ENCODE results near the gene FIZ1.

Gene FIZ1

DNA sequence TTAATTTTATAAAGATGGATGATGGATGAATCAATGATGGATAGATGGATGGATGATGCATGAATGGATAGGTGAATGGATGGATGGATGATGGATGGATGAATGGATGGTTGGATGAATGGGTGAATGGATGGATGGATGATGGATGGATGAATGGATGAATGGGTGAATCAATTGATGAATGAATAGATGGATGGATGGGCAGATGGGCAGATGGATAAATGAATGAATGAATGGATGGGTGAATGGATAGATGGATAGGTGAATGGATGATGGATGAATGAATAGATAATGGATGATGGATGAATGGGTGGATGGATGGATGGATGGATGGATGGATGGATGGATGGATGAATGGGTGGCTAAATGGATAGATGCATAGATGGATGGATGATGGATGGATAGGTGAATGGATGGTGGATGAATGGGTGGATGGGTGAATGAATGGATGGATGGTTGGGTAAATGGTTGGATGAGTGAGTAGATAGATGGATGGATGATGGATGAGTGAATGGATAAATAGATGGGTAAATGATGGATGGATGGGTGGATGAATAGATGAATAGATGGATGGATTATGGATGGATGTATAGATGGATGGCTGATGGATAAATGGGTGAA is 31.5 kb downstream of the FIZ1 start:
- no peak for DNase-seq

DNA sequence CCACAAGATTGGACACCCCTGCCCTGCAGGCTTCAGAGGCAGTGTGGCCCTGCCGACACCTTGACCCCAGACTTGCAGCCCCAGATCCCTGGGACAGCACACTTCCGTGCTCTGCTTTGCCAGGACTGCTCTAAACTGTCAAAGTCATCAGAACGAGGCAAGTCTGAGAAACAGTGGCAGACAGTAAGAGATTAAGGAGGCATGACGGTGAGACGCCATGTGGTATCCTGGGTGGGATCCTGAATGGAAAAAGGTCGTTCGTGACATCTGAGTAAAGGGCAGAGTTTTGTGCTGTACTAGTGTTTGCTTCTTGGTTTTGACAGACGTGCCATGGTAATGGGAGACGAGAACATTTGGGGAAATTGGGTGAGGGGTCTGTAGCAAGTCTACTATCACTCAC is 32.5 kb downstream of the FIZ1 start:
- DNase-seq: no peak

DNA sequence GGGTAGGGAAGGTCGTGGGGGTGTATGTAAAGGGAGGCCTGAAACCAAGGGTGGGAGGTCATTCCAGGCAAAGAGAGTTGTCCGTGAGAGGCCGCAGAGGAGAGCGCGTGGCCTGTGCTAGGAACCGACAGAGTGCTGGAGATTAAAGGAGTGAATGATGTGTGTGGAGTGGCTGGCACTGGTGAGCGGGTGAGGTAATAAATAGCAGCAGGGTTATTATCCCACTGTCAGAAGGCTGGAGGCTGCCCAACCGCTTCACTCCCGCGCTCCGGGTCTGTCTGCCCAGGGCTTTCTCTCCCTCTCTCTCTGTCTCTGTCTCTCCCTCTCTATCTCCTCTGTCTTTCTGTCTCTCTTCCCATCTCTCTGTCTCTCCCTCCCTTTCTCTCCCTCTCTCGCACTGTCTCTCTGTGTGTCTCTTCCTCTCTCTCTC is 36.0 kb downstream of the FIZ1 start:
- no peak for DNase-seq

DNA sequence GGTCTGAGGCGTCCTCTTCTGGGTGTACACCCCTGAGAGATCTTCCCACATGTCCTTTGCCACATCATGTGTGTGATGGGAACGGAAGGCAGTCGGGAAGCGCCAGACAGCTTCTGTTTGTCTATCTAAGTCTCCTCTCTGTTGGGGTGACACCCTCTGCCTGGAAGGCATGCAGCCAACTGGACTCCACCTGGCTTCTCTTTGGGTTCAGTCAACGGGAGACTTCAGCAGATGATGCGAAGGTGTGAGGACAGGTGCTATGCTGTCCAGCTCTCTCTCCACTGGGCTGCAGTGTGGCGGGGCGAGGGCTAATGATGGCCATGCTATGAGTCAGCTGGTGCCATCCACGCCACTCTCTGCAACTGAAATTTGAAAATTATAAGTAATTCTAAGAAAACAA is 39.6 kb downstream of the FIZ1 start:
- DNase-seq: no peak

DNA sequence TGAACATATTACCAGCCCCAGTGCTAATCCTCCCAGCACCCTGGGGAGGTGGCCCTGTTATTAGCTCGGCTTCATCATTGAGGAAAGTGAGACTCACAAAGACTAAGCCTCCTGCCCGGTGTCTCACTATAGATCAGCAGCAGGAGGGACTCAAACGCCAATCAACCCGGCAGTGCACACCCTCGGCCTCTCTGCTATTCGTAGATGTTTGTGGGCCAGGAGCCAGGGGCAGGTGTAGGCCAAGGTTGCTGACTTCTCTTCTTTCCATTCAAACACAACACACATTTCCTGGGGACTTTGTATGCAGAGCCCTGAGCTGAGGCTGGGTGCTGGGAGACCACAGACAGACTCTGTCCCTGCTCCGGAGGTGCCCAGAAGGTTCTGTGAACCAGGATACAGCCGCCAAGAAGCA is 44.6 kb downstream of the FIZ1 start:
- DNase-seq: no peak

DNA sequence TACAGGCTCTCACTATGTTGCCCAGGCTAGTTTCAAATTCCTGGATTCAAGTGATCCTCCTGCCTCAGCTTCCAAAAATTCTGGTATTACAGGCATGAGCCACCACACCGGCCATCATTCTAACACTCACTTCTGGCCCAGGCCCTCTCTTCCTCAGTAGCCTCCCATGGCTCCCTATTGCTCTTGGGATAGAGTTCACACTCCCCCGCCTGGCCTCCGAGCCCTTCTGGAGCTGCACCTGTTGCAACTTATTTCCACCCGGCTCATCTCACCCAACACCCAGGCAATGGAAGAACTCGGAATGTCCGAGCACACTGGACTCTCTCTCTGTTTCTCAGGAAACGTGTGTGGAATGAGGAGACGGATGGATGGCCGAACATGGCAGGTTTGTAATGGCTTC is 45.0 kb downstream of the FIZ1 start:
- DNase-seq: no peak

DNA sequence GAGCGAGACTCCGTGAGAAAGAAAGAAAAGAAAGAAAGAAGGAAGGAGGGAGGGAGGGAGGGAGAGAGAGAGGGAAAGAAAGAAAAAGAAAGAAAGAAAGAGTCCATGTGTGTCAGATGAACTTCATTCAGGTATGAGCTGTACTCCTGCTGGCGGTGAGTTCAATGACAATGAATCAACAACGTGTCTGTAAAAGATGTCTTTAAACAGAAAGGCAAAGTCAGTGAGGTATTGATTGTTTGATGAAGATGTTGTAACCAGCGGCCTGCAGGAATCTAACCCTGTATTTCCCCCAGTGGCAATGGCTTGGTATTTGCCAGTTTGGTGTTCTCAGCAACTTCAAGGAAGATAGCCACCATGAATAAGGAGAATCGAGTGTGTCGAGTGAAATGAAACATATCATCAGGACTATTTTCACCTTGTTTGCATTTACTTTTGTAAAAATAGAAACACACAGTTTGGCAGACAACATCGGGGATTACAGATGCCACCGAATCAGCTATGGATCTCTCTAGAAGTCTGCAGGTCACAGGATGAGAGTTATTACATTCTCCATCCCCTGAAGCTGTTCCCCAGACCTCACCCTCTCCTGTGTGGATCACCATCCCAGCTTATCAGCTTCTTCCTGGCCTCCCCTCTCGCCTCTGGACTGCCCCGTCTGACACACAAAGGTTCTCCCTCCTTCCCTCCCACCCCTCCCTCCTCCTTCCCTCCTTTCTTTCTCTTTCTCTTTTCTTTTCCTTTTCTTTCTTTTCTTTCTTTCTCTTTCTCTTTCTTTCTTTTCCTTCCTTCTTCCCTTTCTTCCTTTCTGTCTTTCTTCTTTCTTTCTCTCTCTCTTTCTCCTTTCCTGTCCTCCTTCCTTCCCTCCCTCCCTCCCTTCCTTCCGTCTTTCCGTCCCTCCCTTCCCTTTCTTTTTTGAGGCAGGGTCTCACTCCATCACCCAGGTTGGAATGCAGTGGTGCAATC is 45.8 kb downstream of the FIZ1 start:
- DNase-seq: no peak

DNA sequence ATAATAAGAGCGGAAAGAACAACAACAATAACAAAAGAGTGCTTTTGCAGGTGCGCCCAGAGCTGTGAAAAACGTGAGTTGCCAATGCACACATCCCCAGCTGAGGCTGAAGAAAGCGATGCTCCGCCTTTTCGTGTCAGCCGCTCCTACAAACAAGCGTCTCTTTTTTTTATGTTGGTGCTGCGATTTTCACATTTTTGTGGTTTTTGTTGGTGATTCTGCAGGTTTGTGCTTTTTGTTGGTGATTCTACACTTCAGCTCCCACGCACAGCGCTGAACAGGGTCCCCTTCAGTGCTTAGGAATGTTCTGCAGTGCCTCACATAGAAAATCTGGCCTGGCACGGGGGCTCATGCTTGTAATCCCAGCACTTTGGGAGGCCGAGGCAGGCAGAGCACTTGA is 46.7 kb downstream of the FIZ1 start:
- no peak for DNase-seq

DNA sequence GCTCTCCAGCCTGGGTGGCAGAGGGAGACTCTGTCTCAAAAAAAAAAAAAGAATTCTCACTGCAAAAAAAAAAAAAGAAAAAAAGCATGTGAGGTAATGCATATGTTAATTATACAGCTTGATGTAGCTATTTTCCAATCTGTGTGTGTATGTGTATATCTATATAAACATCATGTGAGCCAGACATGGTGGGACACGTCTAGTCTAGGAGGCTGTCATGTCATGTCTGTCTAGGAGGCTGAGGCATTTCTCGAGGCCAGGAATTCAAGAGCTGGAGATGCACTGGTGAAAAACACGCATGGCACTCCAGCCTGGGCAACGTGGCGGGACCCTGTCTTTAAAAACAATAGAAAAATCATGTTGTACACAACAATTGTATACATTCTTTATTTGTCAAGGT is 47.1 kb downstream of the FIZ1 start:
- no peak for DNase-seq

DNA sequence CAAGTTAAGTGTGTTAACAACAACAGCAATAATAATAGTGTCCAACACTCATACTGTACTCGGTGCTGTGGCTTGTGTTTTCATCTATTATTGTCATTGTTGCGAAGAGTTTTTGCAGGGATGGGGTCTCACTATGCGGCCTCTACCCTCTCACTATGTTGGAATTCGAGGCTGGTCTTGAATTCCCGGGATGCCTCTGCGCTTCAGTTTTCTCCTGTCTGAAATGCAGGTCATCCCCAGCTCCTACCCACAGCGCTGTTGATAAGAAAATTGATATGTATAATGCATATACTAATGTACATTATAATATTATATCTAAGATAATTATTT is 49.0 kb downstream of the FIZ1 start:
- no peak for DNase-seq

DNA sequence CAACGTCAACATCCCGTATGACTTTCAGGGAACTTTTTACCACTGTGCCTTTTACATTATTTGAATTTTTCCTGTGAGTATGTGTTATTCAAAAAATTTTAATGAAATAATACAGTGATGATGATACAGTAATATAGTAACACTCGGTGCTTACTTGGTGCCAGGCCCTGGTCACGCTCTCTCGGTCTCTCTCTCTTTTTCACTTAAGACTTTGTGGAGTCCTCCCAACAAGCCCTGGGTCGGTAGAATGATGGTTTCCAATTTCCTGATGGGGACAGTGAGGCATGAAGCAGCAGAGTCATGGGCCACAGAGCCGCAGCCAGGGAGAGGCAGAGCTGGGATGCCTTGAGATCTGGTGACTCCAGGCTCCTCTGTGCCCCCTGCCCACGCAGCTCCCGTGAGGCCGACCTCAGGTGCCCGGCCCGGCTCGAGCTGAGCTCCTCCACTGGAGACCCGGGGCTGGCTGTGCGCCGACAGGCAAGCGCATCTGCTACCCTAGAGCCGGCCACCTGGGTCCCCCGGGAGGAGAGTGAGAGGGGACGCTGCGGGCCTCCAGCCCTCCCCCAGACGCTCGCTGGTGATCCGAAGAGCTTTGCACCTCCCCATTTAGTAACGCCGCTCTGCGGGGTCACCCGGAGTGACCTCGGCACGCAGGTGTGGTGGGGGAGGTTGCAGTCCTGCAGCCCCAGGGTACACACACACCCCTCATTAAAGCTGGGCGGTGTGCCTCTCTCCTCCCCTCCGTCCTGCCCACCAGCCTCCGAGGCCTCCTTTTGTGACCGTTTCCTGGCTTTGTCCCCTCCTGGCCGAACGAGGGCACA is 49.6 kb downstream of the FIZ1 start:
- peak; percentile 5 for DNase-seq

DNA sequence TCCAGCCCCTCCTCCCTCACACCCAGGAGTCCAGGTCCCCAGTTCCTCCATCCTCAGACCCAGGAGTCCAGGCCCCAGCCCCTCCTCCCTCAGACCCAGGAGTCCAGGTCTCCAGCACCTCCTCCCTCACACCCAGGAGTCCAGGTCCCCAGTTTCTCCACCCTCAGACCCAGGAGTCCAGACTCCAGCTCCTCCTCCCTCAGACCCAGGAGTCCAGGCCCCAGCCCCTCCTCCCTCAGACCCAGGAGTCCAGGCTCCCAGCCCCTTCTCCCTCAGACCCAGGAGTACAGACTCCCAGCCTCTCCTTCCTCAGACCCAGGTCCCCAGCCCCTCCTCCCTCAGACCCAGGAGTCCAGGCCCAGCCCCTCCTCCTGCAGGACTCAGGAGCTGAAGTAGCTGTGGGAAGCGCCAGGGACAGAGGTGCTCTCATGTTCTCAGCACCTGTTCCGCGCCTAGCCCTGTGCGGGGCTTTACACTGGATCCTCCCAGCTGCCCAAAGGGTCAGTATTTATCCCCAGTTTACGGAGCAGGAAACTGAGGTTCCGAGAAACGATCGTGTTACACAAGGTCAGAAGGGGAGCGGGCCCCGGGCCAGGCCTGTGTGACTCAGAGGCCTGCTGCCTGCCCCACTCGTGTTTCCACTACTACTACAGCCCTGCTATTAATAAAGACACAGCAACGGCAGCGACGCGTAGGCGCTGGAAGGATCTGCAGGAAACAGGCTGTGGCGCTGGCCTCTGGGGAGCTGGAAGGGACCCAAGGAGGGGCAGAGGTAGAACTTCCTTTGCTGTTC is 52.3 kb downstream of the FIZ1 start:
- peak; percentile 91 for DNase-seq

DNA sequence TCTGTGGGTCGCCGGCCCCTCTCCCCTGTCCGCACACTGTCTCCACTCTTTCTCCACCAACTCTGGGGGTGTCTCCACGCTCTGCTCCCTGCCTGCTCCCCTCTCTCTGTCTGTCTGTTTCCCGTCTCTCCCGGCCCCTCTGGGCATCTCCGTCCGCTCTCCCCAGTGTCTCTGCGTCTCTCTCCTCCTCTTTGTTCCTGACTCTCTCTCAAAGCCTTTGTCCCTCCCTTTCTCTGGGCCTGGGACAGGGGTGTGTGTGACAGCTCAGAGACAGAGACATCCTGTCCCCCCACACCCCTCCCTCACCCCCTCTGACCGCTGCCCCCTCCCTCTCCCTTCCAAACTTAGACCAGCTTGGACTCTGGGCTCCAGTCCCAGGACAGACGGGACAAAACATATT is 53.3 kb downstream of the FIZ1 start:
- DNase-seq: no peak

DNA sequence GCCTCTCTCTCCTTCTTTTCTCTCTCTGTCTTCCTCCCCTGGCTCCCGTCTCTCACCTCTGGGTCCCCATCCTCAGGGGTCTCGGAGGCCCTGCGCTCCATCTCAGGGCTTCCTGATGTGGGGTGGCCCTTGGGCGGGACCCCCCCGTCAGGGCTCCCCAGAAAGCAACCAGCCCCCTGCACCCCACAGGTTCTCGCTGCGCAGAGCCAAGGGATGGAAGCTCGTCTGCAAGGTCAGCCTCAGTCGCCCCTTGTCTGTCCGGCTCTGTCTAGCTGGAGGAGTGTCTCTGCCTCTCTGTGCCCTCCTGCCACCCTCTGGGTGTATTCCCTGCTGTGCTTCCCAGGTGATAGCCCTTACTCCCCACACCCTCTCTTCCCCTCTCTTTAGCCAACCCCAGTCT is 53.9 kb downstream of the FIZ1 start, which contains the start of gene SBK3:
Gene SBK3, minus strand, starts transcription at position 101 of the 400 bp plus-strand sequence. Its CDS starts 0 bp downstream, at position 101.
- DNase-seq: no peak

DNA sequence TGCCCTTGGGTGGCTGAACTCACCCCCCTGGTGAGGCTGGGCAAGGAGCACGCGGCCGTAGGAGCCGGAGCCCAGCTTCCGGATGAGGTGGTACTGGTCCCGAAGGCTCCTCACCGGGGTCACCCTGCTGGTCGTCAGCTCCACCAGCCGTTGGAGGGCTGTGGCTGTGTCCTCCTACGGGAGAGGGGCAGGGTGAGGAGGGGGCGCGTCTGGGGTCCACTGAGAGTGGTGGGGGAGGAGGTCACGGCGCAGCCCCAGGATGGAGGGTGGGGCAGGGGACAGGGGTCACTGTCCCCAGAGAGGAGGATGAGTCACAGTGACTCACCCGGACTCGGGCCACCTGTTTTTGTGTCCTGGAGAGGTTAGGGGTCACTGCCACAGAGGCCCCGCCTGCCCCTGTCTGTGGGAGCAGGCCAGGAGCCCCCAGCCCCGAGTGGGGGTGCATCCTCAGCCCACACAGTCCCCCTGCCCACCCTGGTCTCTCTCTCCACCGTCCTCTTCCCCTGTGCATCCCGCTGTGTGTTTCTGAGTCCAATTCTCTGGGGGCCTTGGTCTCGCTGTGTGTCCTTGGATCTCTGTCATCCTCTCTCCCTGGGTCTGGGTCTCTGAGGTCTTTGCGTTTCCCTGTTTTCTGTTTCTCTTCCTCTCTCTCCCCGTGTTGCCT is 54.4 kb downstream of the FIZ1 start:
- no peak for DNase-seq

DNA sequence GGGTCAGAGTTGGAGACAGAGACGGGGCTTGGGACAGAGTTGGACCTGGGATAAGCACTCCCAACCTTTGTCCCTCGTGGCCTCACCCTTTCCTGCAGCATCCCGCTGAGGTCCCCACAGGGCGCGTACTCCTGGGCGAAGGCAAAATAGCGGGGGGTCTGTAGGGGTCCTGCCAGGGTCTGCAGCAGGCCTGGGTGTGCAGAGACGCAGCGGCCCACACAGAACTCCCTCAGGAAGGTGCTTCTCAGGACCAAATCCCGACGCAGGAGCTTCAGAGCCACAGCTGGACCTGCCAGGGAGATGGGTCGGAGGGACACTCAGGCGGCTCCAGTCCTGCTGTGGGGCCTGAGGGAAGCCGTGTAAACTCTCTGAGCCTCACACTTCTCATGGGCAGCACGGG is 55.3 kb downstream of the FIZ1 start:
- no peak for DNase-seq

DNA sequence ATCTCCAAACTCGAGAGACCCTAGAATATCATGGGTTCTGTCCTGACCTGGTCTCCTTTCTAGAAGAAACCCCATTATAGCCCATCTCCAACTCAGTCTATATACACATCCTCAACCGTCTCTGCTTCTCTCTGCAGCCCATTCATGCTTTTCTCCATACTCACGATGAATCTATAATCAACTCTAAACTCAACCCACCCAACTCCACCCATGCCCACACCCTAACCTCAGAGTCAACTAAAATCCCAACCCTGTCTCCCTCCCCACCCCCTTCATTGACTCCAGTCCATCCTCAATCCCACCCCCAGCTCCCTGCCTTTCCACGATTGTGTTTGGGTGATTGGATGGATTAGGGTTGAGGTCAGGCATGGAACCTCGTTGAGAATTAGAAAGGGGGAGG is 55.8 kb downstream of the FIZ1 start:
- DNase-seq: no peak

DNA sequence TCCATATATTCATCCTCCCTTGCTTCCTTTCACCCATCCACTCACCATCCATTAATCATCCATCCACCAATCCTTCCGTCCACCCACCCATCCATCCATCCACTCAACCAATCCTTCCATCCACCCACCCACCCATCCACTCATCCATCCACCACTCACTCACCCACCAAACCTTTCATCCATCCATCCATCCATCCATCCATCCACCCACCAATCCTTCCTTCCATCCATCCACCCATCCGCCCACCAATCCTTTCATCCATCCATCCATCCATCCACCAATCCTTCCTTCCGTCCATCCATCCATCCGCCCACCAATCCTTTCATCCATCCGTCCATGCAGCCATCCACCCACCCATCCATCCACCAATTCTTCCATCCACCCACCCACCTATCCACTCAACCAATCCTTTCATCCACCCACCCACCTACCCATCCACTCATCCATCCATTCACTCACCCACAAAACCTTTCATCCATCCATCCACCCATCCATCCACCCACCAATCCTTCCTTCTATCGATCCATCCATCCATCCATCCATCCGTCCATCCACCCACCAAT is 56.9 kb downstream of the FIZ1 start:
- no peak for DNase-seq
